Fibroblast of skin of scalp (primary cell): ENCODE measurements around the gene IPCEF1.
A peak's percentile ranks its signal among the peaks of the same experiment; 100 is the strongest.

Experiments used
- DNase-seq: peaks from one replicate; pipeline ENCODE4 v3.0.0-alpha.2; 2013

IPCEF1 gene

GRCh38 chr6:154243793-154244750, 112.5 kb downstream of the IPCEF1 start:
- no peak for DNase-seq

- DNase-seq: no peak
Measured at GRCh38 chr6:154242617-154243357, 113.8 kb downstream of the IPCEF1 start.

GRCh38 chr6:154241581-154241980, 115.0 kb downstream of the IPCEF1 start:
- DNase-seq: peak; percentile 36

GRCh38 chr6:154241061-154241460, 115.5 kb downstream of the IPCEF1 start:
- peak; percentile 50 for DNase-seq

- no peak for DNase-seq
Measured at GRCh38 chr6:154239392-154239791, 117.2 kb downstream of the IPCEF1 start.

- DNase-seq: no peak
Measured at GRCh38 chr6:154238831-154239230, 117.8 kb downstream of the IPCEF1 start.

GRCh38 chr6:154236646-154237301, 119.8 kb downstream of the IPCEF1 start:
- peak; percentile 12 for DNase-seq

GRCh38 chr6:154234019-154234772, 122.4 kb downstream of the IPCEF1 start:
- no peak for DNase-seq

GRCh38 chr6:154233383-154233782, 123.2 kb downstream of the IPCEF1 start:
- no peak for DNase-seq

GRCh38 chr6:154232013-154232910, 124.3 kb downstream of the IPCEF1 start:
- no peak for DNase-seq

GRCh38 chr6:154230910-154231595, 125.5 kb downstream of the IPCEF1 start:
- DNase-seq: no peak

GRCh38 chr6:154230393-154230792, 126.2 kb downstream of the IPCEF1 start:
- DNase-seq: no peak

- DNase-seq: no peak
Measured at GRCh38 chr6:154229786-154230185, 126.8 kb downstream of the IPCEF1 start.

- DNase-seq: no peak
Measured at GRCh38 chr6:154228521-154228905, 128.1 kb downstream of the IPCEF1 start.

- no peak for DNase-seq
Measured at GRCh38 chr6:154227862-154228520, 128.6 kb downstream of the IPCEF1 start.

GRCh38 chr6:154226461-154226860, 130.1 kb downstream of the IPCEF1 start:
- DNase-seq: no peak

GRCh38 chr6:154223296-154223695, 133.3 kb downstream of the IPCEF1 start:
- DNase-seq: no peak

GRCh38 chr6:154222716-154223115, 133.9 kb downstream of the IPCEF1 start:
- DNase-seq: no peak

GRCh38 chr6:154219250-154219649, 137.4 kb downstream of the IPCEF1 start:
- DNase-seq: no peak

- DNase-seq: no peak
Measured at GRCh38 chr6:154218787-154219186, 137.8 kb downstream of the IPCEF1 start.
